GM23338 (cell line): ENCODE results near the gene FAM174C. TPM values are rescaled to one million over a fixed set of nuclear protein-coding genes. Genes with fewer than 3 reads are reported as not detected.

Experiments used
- ATAC-seq: fragments of 200-7000 bp; cut with Tn5 transposase; 3 replicates; pipeline ENCODE4 v1.9.1; 2020
- DNase-seq: peaks from one replicate; pipeline ENCODE4 v3.0.0-alpha.2; 2015; ENCODE audit warnings: low spot score
- H2AFZ ChIP-seq: fragments of 200-600 bp; sonication (generic); 2 replicates; pipeline ENCODE4 v1.8.0; 2016; ENCODE audit warnings: antibody characterized with exemption, mild to moderate bottlenecking, moderate library complexity
- H3F3A ChIP-seq: fragments of 200-600 bp; sonication (generic); replicated peaks from 2 replicates; pipeline ENCODE4 v1.8.0; 2017; ENCODE audit warnings: antibody characterized with exemption, mixed run types, low read depth
- H3K27ac ChIP-seq: fragments of 200-600 bp; sonication (generic); 2 replicates; pipeline ENCODE4 v1.6.1; 2016; ENCODE audit warnings: low read depth
- H3K27me3 ChIP-seq: fragments of 200-600 bp; sonication (generic); 2 replicates; pipeline ENCODE4 v1.8.0; 2016; ENCODE audit warnings: mild to moderate bottlenecking, mixed run types, moderate library complexity; ENCODE audit not compliant: insufficient read depth
- H3K36me3 ChIP-seq: fragments of 200-600 bp; sonication (generic); 2 replicates; pipeline ENCODE4 v1.8.0; 2016; ENCODE audit warnings: mild to moderate bottlenecking; ENCODE audit not compliant: insufficient read depth
- H3K4me1 ChIP-seq: fragments of 200-600 bp; sonication (generic); 2 replicates; pipeline ENCODE4 v1.8.0; 2016; ENCODE audit warnings: mild to moderate bottlenecking, moderate library complexity; ENCODE audit not compliant: insufficient read depth
- H3K4me2 ChIP-seq: fragments of 200-600 bp; sonication (generic); 2 replicates; pipeline ENCODE4 v1.7.1; 2017; ENCODE audit warnings: mixed run types
- H3K4me3 ChIP-seq: fragments of 200-600 bp; sonication (generic); 2 replicates; pipeline ENCODE4 v1.6.1; 2016; ENCODE audit warnings: mixed run types
- H3K79me2 ChIP-seq: fragments of 200-600 bp; sonication (generic); replicated peaks from 2 replicates; pipeline ENCODE4 v1.8.0; 2017; ENCODE audit warnings: mild to moderate bottlenecking; ENCODE audit not compliant: insufficient read depth
- H3K9me2 ChIP-seq: fragments of 200-600 bp; sonication (generic); 2 replicates; pipeline ENCODE4 v1.8.0; 2017; ENCODE audit not compliant: insufficient read depth
- H4K20me1 ChIP-seq: fragments of 200-600 bp; sonication (generic); replicated peaks from 2 replicates; pipeline ENCODE4 v1.8.0; 2017; ENCODE audit warnings: mild to moderate bottlenecking; ENCODE audit not compliant: insufficient read depth
- H3K27ac Mint-ChIP-seq: 2 replicates; pipeline ENCODE4 v1.8.0; 2020; ENCODE audit warnings: inconsistent platforms, mild to moderate bottlenecking, moderate library complexity, mixed read lengths
- H3K27me3 Mint-ChIP-seq: 3 replicates; pipeline ENCODE4 v1.8.0; 2022; ENCODE audit warnings: low read depth, mild to moderate bottlenecking, moderate library complexity, mixed read lengths, inconsistent platforms; ENCODE audit not compliant: insufficient read depth, poor library complexity
- H3K36me3 Mint-ChIP-seq: 3 replicates; pipeline ENCODE4 v1.8.0; 2021; ENCODE audit warnings: low read depth, mild to moderate bottlenecking, inconsistent platforms, moderate library complexity, mixed read lengths
- H3K4me1 Mint-ChIP-seq: 3 replicates; pipeline ENCODE4 v1.8.0; 2020; ENCODE audit warnings: mild to moderate bottlenecking, inconsistent platforms, mixed read lengths
- H3K4me3 Mint-ChIP-seq: 3 replicates; pipeline ENCODE4 v1.8.0; 2021; ENCODE audit warnings: moderate library complexity, mild to moderate bottlenecking, inconsistent platforms, mixed read lengths
- H3K9me3 Mint-ChIP-seq: 3 replicates; pipeline ENCODE4 v1.8.0; 2020; ENCODE audit warnings: moderate library complexity, mild to moderate bottlenecking, inconsistent platforms, mixed read lengths
- CTCF ChIP-seq, 2 experiments: fragments of 200-600 bp in 1 of 2; sonication (generic) in 1 of 2; conservative IDR thresholded peaks; 2 replicates each; pipeline versions ENCODE4 v1.5.1 to v1.6.1; 2016 to 2017; ENCODE audit warnings: antibody characterized with exemption in 2 of 2, low read depth in 2 of 2, mild to moderate bottlenecking in 2 of 2, moderate library complexity in 1 of 2
- EZH2 ChIP-seq: fragments of 200-600 bp; sonication (generic); IDR thresholded peaks from one replicate; pipeline ENCODE4 v1.8.0; 2017; ENCODE audit warnings: antibody characterized with exemption, mild to moderate bottlenecking, low read depth; ENCODE audit not compliant: unreplicated experiment
- JUNB ChIP-seq: IDR thresholded peaks from one replicate; pipeline ENCODE4 v1.6.1; 2016; ENCODE audit warnings: antibody characterized with exemption; ENCODE audit not compliant: unreplicated experiment
- REST ChIP-seq: IDR thresholded peaks from one replicate; pipeline ENCODE4 v1.6.1; 2018; ENCODE audit warnings: antibody characterized with exemption; ENCODE audit not compliant: unreplicated experiment
- STAT1 ChIP-seq: IDR thresholded peaks from one replicate; pipeline ENCODE4 v1.6.1; 2016; ENCODE audit warnings: antibody characterized with exemption; ENCODE audit not compliant: unreplicated experiment
- ZNF114 ChIP-seq: fragments of 250-450 bp; sonication (Bioruptor Pico); IDR thresholded peaks from 2 replicates; pipeline ENCODE4 v1.5.0; 2020; ENCODE audit warnings: mild to moderate bottlenecking, moderate library complexity
- ZNF462 ChIP-seq: fragments of 250-450 bp; sonication (Bioruptor Pico); IDR thresholded peaks from 2 replicates; pipeline ENCODE4 v1.5.0; 2020; ENCODE audit warnings: mild to moderate bottlenecking, moderate library complexity
- polyA plus RNA-seq: library from polyadenylated mRNA; unstranded; fragments of >200 nt; fragmentation: Nextera tagmentation; extraction: Ambion mirVana; gene quantifications from 2 replicates; pipeline ENCODE4 v1.2.1, GENCODE V29; 2016
- total RNA-seq: library from RNA; depleted of rRNA; stranded (reverse); fragments of >200 nt; shearing (Covaris generic); gene quantifications from 2 replicates; pipeline ENCODE4 v1.2.3, GENCODE V29; 2014

FAM174C gene
- total and polyA plus RNA-seq, 2 experiments from 2014 or later: 60.4 to 68.0 TPM

GRCh38 chr19:1281569-1282287 lies 6.4 kb downstream of the FAM174C start (continued):
- TF ChIP-seq ZNF462 (CRISPR knock-in tag) (no peak), REST (no peak), ZNF114 (CRISPR knock-in tag) (no peak)

- peaks cover 24% of the 10 kb centered on the region for H3K27me3 Mint-ChIP-seq
- Histone ChIP-seq H3K4me2 (no peak overlapping the region), H2AFZ (no peak overlapping the region), H3K27me3 (peaks cover 26% of the 10 kb centered on the region), H3K27ac (no peak overlapping the region), H3K9me2 (no peaks in the 10 kb centered on the region), H3F3A (peaks cover 27% of the 10 kb centered on the region), H3K36me3 (no peaks in the 10 kb centered on the region), H4K20me1 (no peaks in the 10 kb centered on the region), H3K4me1 (no peaks in the 10 kb centered on the region), H3K79me2 (no peaks in the 10 kb centered on the region), H3K4me3 (no peak overlapping the region)
- no peak for DNase-seq
- H3K4me3 Mint-ChIP-seq: no peak overlapping the region
- ATAC-seq: no peak
- H3K4me1 Mint-ChIP-seq: peaks cover 18% of the 10 kb centered on the region
- no peaks in the 10 kb centered on the region; the same call in 2 of the 3 replicates for H3K9me3 Mint-ChIP-seq
- no peak for TF ChIP-seq STAT1
- no peak for TF ChIP-seq CTCF (conservative IDR thresholded peaks at IDR 0.05; ENCODE audit: low read depth in 2 of 2)
- no peak for TF ChIP-seq EZH2
- TF ChIP-seq JUNB: no peak
- H3K27ac Mint-ChIP-seq: no peak overlapping the region
- H3K36me3 Mint-ChIP-seq: peaks cover 7% of the 10 kb centered on the region; the same call in 2 of the 3 replicates
These were observed 7.4 kb downstream of the FAM174C start for GRCh38 chr19:1282588-1283206.
